Nephron (organoid): ENCODE measurements around the gene BMERB1.
"Not testable (repeated sequence)": the region's sequence is repeated elsewhere in the genome, so short reads cannot be mapped to it uniquely, and the experiment has no call there.

Experiments used
- H3K27ac Mint-ChIP-seq, 3 experiments: 2 replicates each; pipeline ENCODE4 v1.8.0; 2020; ENCODE audit warnings: mixed read lengths in 3 of 3, mild to moderate bottlenecking in 2 of 3, moderate library complexity in 1 of 3
- H3K27me3 Mint-ChIP-seq: 2 replicates; pipeline ENCODE4 v1.8.0; 2021; ENCODE audit warnings: low read depth, mild to moderate bottlenecking, moderate library complexity, mixed read lengths
- H3K36me3 Mint-ChIP-seq: 2 replicates; pipeline ENCODE4 v1.8.0; 2020; ENCODE audit warnings: low read depth, mixed read lengths
- H3K4me1 Mint-ChIP-seq: 2 replicates; pipeline ENCODE4 v1.8.0; 2020; ENCODE audit warnings: mixed read lengths
- H3K4me3 Mint-ChIP-seq, 3 experiments: 2 replicates each; pipeline ENCODE4 v1.8.0; 2020; ENCODE audit warnings: mild to moderate bottlenecking in 3 of 3, mixed read lengths in 3 of 3, moderate library complexity in 2 of 3
- H3K9me3 Mint-ChIP-seq: 2 replicates; pipeline ENCODE4 v1.8.0; 2020; ENCODE audit warnings: mixed read lengths
- TF ChIP-seq, protein P1 (sequence below), 3 experiments: fragments of 200-600 bp; sonication (generic); IDR thresholded peaks; one replicate each; pipeline ENCODE4 v1.5.0; 2021; ENCODE audit warnings: antibody characterized with exemption in 3 of 3; ENCODE audit not compliant: unreplicated experiment in 3 of 3

Gene BMERB1

DNA sequence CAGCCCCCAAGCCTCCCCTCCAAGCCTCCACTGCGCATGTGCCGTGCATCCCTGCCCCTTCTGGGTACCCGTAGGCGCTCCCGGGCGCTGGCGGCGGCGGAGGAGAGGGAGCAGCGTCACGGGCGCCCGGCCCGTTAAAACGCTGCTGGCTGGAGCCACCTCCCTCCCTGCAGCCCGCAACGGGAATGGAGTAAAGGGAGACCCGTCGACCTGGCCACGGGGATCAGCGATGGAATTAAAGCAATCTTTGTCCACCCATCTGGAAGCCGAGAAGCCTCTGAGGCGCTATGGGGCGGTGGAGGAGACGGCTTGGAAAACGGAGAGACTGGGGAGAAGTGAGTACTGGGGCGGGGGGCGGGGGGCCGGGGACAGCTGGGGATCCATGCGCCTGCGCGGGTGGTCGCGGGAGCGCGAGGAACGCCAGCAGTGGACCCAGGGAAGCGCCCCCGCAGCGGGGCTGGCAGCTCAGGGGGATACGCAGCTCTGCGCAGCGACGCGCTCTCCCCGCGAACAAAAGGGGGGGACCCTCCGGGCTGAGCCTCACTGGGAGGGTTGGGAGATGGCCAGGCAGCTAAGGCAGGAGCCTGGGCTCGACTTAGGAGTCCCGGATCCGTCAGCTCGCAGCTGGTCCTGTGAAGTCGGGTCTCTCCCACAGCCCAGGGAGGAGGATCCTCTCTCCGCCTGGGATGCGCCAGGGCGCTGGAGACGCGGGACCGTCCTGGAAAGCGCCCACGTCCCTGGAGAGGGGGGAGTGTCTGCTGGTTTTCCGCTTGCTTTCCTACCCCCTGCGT lies at the start of gene BMERB1:
Gene BMERB1, plus strand, starts transcription at position 164 of the 791 bp plus-strand sequence. Its CDS starts 66 bp downstream, at position 230.
- H3K4me3 Mint-ChIP-seq, result peak within 1 kb of the TSS; percentile 88 to 97 (median 91)
- H3K36me3 Mint-ChIP-seq, result no peaks in the 10 kb centered on the region
- H3K27me3 Mint-ChIP-seq, result peaks cover 7% of the 10 kb centered on the region
- peak within 1 kb of the TSS; percentile 33 to 86 (median 36) for H3K27ac Mint-ChIP-seq
- H3K9me3 Mint-ChIP-seq, result no peaks in the 10 kb centered on the region
- TF ChIP-seq, protein P1, sequence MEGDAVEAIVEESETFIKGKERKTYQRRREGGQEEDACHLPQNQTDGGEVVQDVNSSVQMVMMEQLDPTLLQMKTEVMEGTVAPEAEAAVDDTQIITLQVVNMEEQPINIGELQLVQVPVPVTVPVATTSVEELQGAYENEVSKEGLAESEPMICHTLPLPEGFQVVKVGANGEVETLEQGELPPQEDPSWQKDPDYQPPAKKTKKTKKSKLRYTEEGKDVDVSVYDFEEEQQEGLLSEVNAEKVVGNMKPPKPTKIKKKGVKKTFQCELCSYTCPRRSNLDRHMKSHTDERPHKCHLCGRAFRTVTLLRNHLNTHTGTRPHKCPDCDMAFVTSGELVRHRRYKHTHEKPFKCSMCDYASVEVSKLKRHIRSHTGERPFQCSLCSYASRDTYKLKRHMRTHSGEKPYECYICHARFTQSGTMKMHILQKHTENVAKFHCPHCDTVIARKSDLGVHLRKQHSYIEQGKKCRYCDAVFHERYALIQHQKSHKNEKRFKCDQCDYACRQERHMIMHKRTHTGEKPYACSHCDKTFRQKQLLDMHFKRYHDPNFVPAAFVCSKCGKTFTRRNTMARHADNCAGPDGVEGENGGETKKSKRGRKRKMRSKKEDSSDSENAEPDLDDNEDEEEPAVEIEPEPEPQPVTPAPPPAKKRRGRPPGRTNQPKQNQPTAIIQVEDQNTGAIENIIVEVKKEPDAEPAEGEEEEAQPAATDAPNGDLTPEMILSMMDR (IDR thresholded peaks at IDR 0.05; ENCODE audit: unreplicated experiment in 3 of 3), result no peak
- H3K4me1 Mint-ChIP-seq, result peaks cover 21% of the 10 kb centered on the region

DNA sequence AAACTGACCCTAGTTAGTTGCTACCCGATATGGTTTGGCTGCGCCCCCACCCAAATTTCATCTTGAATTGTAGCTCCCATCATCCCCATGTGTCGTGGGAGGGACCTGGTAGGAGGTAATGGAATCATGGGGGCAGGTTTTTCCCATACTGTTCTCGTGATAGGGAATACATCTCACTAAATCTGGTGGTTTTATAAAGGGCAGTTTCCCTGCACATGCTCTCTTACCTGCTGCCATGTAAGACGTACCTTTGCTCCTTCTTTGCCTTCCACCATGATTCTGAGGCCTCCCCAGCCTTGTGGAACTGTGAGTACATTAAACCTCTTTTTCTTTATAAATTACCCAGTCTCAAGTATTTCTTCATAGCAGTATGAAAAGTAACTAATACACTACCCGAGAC lies 46.3 kb upstream of the BMERB1 start:
- H3K4me3 Mint-ChIP-seq, H3K9me3 Mint-ChIP-seq, H3K36me3 Mint-ChIP-seq, H3K27ac Mint-ChIP-seq, H3K27me3 Mint-ChIP-seq, H3K4me1 Mint-ChIP-seq: not testable (repeated sequence)

- not testable (repeated sequence) for H3K4me3 Mint-ChIP-seq, H3K27me3 Mint-ChIP-seq, H3K4me1 Mint-ChIP-seq, H3K36me3 Mint-ChIP-seq, H3K9me3 Mint-ChIP-seq, H3K27ac Mint-ChIP-seq
Measured at GRCh38 chr16:15389916-15390315, 44.5 kb upstream of the BMERB1 start.

DNA sequence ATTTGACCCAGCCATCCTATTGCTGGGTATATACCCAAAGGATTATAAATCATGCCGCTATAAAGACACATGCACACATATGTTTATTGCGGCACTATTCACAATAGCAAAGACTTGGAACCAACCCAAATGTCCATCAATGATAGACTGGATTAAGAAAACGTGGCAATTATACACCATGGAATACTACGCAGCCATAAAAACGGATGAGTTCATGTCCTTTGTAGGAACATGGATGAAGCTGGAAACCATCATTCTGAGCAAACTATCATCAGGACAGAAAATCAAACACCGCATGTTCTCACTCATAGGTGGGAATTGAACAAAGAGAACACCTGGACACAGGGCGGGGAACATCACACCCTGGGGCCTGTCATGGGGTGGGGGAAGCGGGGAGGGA lies 41.4 kb upstream of the BMERB1 start:
- not testable (repeated sequence) for H3K27me3 Mint-ChIP-seq, H3K9me3 Mint-ChIP-seq, H3K4me1 Mint-ChIP-seq, H3K27ac Mint-ChIP-seq, H3K36me3 Mint-ChIP-seq, H3K4me3 Mint-ChIP-seq

- H3K27me3 Mint-ChIP-seq, H3K36me3 Mint-ChIP-seq, H3K4me1 Mint-ChIP-seq, H3K9me3 Mint-ChIP-seq: not testable (repeated sequence)
- Mint-ChIP-seq H3K27ac (peak within 1 kb of the TSS in 2 of 3 experiments; percentile 33 to 83), H3K4me3 (peak within 1 kb of the TSS; percentile 82 to 86 (median 83))
Measured at GRCh38 chr16:15395631-15396508, 38.5 kb upstream of the BMERB1 start, which contains the start of gene MPV17L. Gene MPV17L, plus strand, starts transcription at chr16:15395754. Its CDS starts 144 bp downstream, at chr16:15395898.

- not testable (repeated sequence) for H3K27me3 Mint-ChIP-seq, H3K9me3 Mint-ChIP-seq, H3K36me3 Mint-ChIP-seq, H3K4me1 Mint-ChIP-seq
- Mint-ChIP-seq H3K4me3 (peak overlapping the region; percentile 81 to 86 (median 83)), H3K27ac (peak overlapping the region in 2 of 3 experiments; percentile 33 to 83)
Measured at GRCh38 chr16:15396509-15396829, 37.9 kb upstream of the BMERB1 start.

DNA sequence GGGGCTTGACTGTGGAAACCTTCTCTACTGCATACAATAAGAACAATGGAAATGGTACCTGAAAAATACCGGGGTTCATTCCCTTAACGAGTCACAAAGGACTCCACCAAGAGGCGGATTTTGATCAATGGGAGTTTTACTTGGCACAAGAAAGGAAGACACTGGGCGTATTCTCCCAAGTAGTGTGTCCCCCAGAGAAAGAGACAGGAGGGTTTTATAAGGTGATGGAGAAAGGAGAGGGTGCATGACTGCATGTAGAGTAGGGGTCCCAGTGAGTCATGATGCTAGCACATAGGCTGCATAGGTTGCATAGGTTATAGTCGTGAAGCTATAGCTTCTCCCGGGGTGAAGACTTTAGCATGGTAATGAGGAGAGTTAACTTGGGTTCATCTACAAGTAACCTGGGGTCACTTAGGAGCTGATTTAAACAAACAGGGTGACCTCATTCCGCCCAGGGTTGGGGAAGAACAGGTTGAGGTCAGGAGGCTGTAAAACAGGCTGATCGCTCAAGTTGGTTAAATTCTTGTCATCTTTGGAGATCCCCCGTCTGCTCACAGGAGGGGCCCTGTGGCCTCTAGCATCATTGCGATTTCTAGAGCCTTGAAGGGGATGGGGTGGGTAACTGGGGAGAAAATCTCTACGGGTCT lies 37.3 kb upstream of the BMERB1 start:
- TF ChIP-seq, protein P1 (IDR thresholded peaks at IDR 0.05; ENCODE audit: unreplicated experiment in 3 of 3), result no peak
- peak overlapping the region; percentile 53 to 86 (median 83) for H3K4me3 Mint-ChIP-seq
- peaks cover 2% of the 10 kb centered on the region for H3K9me3 Mint-ChIP-seq
- peak overlapping the region in 2 of 3 experiments; percentile 1 to 83 for H3K27ac Mint-ChIP-seq
- H3K27me3 Mint-ChIP-seq, result peaks cover 4% of the 10 kb centered on the region
- H3K36me3 Mint-ChIP-seq, result no peaks in the 10 kb centered on the region
- H3K4me1 Mint-ChIP-seq, result no peaks in the 10 kb centered on the region

DNA sequence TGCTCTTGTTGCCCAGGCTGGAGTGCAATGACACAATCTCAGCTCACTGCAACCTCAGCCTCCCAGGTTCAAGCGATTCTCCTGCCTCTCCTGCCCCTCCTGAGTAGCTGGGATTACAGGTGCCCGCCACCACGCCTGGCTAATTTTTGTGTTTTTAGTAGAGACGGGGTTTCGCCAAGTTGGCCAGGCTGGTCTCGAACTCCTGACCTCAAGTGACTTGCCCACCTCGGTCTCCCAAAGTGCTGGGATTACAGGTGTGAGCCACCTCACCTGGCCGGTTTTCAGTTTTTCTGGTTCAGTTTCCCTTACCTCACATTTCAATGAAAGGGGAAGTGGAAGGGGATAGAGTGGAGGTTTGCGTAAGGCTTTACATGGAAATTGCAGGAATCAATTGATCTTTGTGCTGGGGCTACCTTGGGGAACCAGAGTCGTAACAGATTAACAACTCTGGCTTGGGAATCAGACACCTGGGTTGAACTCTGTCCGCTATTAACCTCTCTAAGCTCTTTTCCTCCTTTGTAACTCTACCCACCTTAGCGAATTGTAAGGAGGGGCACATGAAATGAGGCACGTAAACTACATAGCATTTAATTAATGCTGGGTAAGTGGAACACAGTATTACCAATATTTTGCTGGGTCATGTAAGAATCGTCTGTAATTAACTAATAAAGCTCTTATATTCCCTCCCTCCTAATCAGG lies 35.6 kb upstream of the BMERB1 start:
- peak overlapping the region; percentile 14 to 80 (median 28) for H3K27ac Mint-ChIP-seq
- no peaks in the 10 kb centered on the region for H3K36me3 Mint-ChIP-seq

More for the DNA sequence above, 35.6 kb upstream of the BMERB1 start:
- H3K4me3 Mint-ChIP-seq, result peak overlapping the region; percentile 15 to 71 (median 67)
- peaks cover 4% of the 10 kb centered on the region for H3K27me3 Mint-ChIP-seq
- no peaks in the 10 kb centered on the region for H3K4me1 Mint-ChIP-seq
- TF ChIP-seq, protein P1 (IDR thresholded peaks at IDR 0.05; ENCODE audit: unreplicated experiment in 3 of 3), result no peak
- H3K9me3 Mint-ChIP-seq, result no peaks in the 10 kb centered on the region
